Neuronal stem cell (in vitro differentiated cells): ENCODE data around the gene SLC6A17.
A peak's percentile ranks its signal among the peaks of the same experiment; 100 is the strongest.

ENCODE experiments used
- DNase-seq: peaks from one replicate; pipeline ENCODE4 v3.0.0-alpha.2; 2013; ENCODE audit warnings: low spot score
- H2AFZ ChIP-seq: one replicate; pipeline ENCODE4 v1.6.1; 2013; ENCODE audit warnings: mild to moderate bottlenecking, low read length, inconsistent platforms
- H2AK5ac ChIP-seq: 2 replicates; pipeline ENCODE4 v1.6.1; 2013; ENCODE audit warnings: low read depth, mild to moderate bottlenecking, inconsistent platforms, low read length, moderate library complexity, mixed read lengths
- H2BK120ac ChIP-seq: 2 replicates; pipeline ENCODE4 v1.6.1; 2013; ENCODE audit warnings: low read depth, mild to moderate bottlenecking, inconsistent platforms, low read length, moderate library complexity, mixed read lengths
- H2BK12ac ChIP-seq: one replicate; pipeline ENCODE4 v1.6.1; 2013; ENCODE audit warnings: low read length, inconsistent platforms
- H2BK15ac ChIP-seq: 2 replicates; pipeline ENCODE4 v1.6.1; 2013; ENCODE audit warnings: mild to moderate bottlenecking, low read length, inconsistent platforms, mixed read lengths
- H2BK5ac ChIP-seq: one replicate; pipeline ENCODE4 v1.6.1; 2013; ENCODE audit warnings: inconsistent platforms, mild to moderate bottlenecking, low read length, moderate library complexity
- H3K14ac ChIP-seq: one replicate; pipeline ENCODE4 v1.6.1; 2013; ENCODE audit warnings: low read length, inconsistent platforms
- H3K18ac ChIP-seq: 2 replicates; pipeline ENCODE4 v1.6.1; 2013; ENCODE audit warnings: low read length, inconsistent platforms
- H3K23ac ChIP-seq: 2 replicates; pipeline ENCODE4 v1.6.1; 2013; ENCODE audit warnings: low read depth, mild to moderate bottlenecking, mixed read lengths, low read length, inconsistent platforms; ENCODE audit not compliant: poor library complexity
- H3K27ac ChIP-seq: replicated peaks from 3 replicates; pipeline ENCODE4 v1.5.1; 2013; ENCODE audit warnings: low read length, inconsistent platforms
- H3K27me3 ChIP-seq, 3 experiments: 2 replicates each; pipeline ENCODE4 v1.6.1; 2013; ENCODE audit warnings: low read length in 3 of 3, mild to moderate bottlenecking in 2 of 3, inconsistent platforms in 1 of 3, low read depth in 1 of 3, mixed read lengths in 1 of 3, moderate library complexity in 1 of 3; ENCODE audit not compliant: control insufficient read depth in 3 of 3, insufficient read depth in 3 of 3
- H3K36me3 ChIP-seq, 2 donors: replicated peaks in 1 of 2; 2 replicates each; pipeline ENCODE4 v1.6.1; 2013; ENCODE audit warnings: low read length in 2 of 2; ENCODE audit not compliant: control insufficient read depth in 2 of 2, insufficient read depth in 2 of 2
- H3K4ac ChIP-seq: 2 replicates; pipeline ENCODE4 v1.6.1; 2013; ENCODE audit warnings: inconsistent platforms, mild to moderate bottlenecking, low read length, moderate library complexity
- H3K4me1 ChIP-seq, 2 donors: 1 replicate in 1 of 2; 2 replicates in 1 of 2; pipeline ENCODE4 v1.6.1; 2013; ENCODE audit warnings: low read length in 2 of 2, low read depth in 1 of 2; ENCODE audit not compliant: control insufficient read depth in 2 of 2, insufficient read depth in 1 of 2
- H3K4me2 ChIP-seq: one replicate; pipeline ENCODE4 v1.6.1; 2013; ENCODE audit warnings: mild to moderate bottlenecking, low read length, inconsistent platforms; ENCODE audit not compliant: insufficient read depth, poor library complexity, severe bottlenecking
- H3K4me3 ChIP-seq, 2 donors: 2 replicates each; pipeline ENCODE4 v1.5.1; 2013; ENCODE audit warnings: low read length in 2 of 2, mild to moderate bottlenecking in 2 of 2, inconsistent platforms in 1 of 2, moderate library complexity in 1 of 2
- H3K79me1 ChIP-seq: one replicate; pipeline ENCODE4 v1.6.1; 2013; ENCODE audit warnings: low read depth, mild to moderate bottlenecking, inconsistent platforms, low read length, moderate library complexity
- H3K9ac ChIP-seq: one replicate; pipeline ENCODE4 v1.6.1; 2013; ENCODE audit warnings: mild to moderate bottlenecking, low read depth, low read length, inconsistent platforms; ENCODE audit not compliant: poor library complexity
- H3K9me3 ChIP-seq, 2 donors: replicated peaks in 1 of 2; 2 replicates each; pipeline versions ENCODE3 to v1.6.1; 2013; ENCODE audit warnings: low read length in 2 of 2, mild to moderate bottlenecking in 2 of 2, inconsistent platforms in 1 of 2, low read depth in 1 of 2, mixed read lengths in 1 of 2, moderate library complexity in 1 of 2; ENCODE audit not compliant: control insufficient read depth in 2 of 2, insufficient read depth in 1 of 2
- H4K8ac ChIP-seq: one replicate; pipeline ENCODE4 v1.6.1; 2013; ENCODE audit warnings: low read depth, mild to moderate bottlenecking, inconsistent platforms, low read length, moderate library complexity
- H4K91ac ChIP-seq: one replicate; pipeline ENCODE4 v1.6.1; 2013; ENCODE audit warnings: low read length, low read depth, mild to moderate bottlenecking, inconsistent platforms; ENCODE audit not compliant: poor library complexity
- WGBS, 2 donors: extraction: QIAGEN DNeasy Blood & Tissue Kit; methylation state at CpG; one replicate each; pipeline ENCODE4 v1.1.7; 2013; ENCODE audit warnings: missing lambda C conversion rate in 2 of 2, mixed read lengths in 1 of 2; ENCODE audit not compliant: insufficient read length in 2 of 2, insufficient replicate concordance in 1 of 2; ENCODE audit errors: extremely low coverage in 2 of 2; 5-methylcytosine and 5-hydroxymethylcytosine counted together

The SLC6A17 gene

GRCh38 chr1:110224240-110224995 lies 74.1 kb downstream of the SLC6A17 start:
- Histone ChIP-seq H3K4me3 (no peak overlapping the region), H3K4me1 (peaks cover 0 to 3% of the 10 kb centered on the region in 2 donors), H4K8ac (no peak overlapping the region), H2BK120ac (no peak overlapping the region), H3K27ac (no peak overlapping the region), H3K4ac (no peak overlapping the region), H2BK5ac (no peak overlapping the region), H4K91ac (no peak overlapping the region), H3K9ac (no peak overlapping the region), H3K36me3 (no peaks in the 10 kb centered on the region), H3K14ac (no peak overlapping the region), H2BK15ac (no peak overlapping the region), H2AK5ac (no peak overlapping the region), H3K27me3 (peaks cover 0 to 5% (median 0%) of the 10 kb centered on the region in 3 experiments), H3K18ac (no peak overlapping the region), H2AFZ (no peak overlapping the region), H3K9me3 (peaks cover 0 to 2% of the 10 kb centered on the region in 2 donors), H3K4me2 (no peak overlapping the region), H3K23ac (no peak overlapping the region), H3K79me1 (no peaks in the 10 kb centered on the region), H2BK12ac (no peak overlapping the region)
- no CpG with 5 or more reads among the region's 8 CpGs for WGBS, 2 donors
- no peak for DNase-seq

- no peaks in the 10 kb centered on the region for H3K79me1 ChIP-seq
- no peak overlapping the region for H3K27ac ChIP-seq
- H3K4me1 ChIP-seq = peaks cover 0 to 3% of the 10 kb centered on the region in 2 donors
- H3K9ac ChIP-seq = no peak overlapping the region
- no peak overlapping the region for H2BK15ac ChIP-seq
- H4K91ac ChIP-seq = no peak overlapping the region
- no peak overlapping the region for H3K4me2 ChIP-seq
- no peak overlapping the region for H2AFZ ChIP-seq
- H3K9me3 ChIP-seq = peaks cover 0 to 2% of the 10 kb centered on the region in 2 donors
- peak overlapping the region; percentile 16 for H2AK5ac ChIP-seq
- no peaks in the 10 kb centered on the region for H3K36me3 ChIP-seq
- H3K14ac ChIP-seq = no peak overlapping the region
- H2BK120ac ChIP-seq = no peak overlapping the region
- no peak overlapping the region for H3K23ac ChIP-seq
- no peak for DNase-seq
- H3K4ac ChIP-seq = no peak overlapping the region
- no CpG with 5 or more reads among the region's 7 CpGs for WGBS, 2 donors
- no peak overlapping the region for H2BK12ac ChIP-seq
- H3K27me3 ChIP-seq = no peaks in the 10 kb centered on the region
- H4K8ac ChIP-seq = no peak overlapping the region
- no peak overlapping the region for H3K4me3 ChIP-seq
- no peak overlapping the region for H2BK5ac ChIP-seq
- H3K18ac ChIP-seq = no peak overlapping the region
These were observed 74.9 kb downstream of the SLC6A17 start for GRCh38 chr1:110225212-110225611.

- no peaks in the 10 kb centered on the region for H3K36me3 ChIP-seq
- peaks cover 0 to 3% of the 10 kb centered on the region in 2 donors for H3K4me1 ChIP-seq
- no CpG with 5 or more reads among the region's 18 CpGs for WGBS, 2 donors
These were observed 75.6 kb downstream of the SLC6A17 start for GRCh38 chr1:110225756-110226404.

GRCh38 chr1:110227774-110228173 lies 77.5 kb downstream of the SLC6A17 start:
- Histone ChIP-seq H2BK12ac (peak overlapping the region; percentile 63), H4K91ac (no peak overlapping the region), H3K4me3 (peak overlapping the region in 1 of 2 donors; percentile 27), H3K9ac (peak overlapping the region; percentile 27), H3K79me1 (no peaks in the 10 kb centered on the region), H3K36me3 (no peaks in the 10 kb centered on the region), H2BK5ac (no peak overlapping the region), H3K4me1 (peaks cover 0 to 3% of the 10 kb centered on the region in 2 donors), H2BK120ac (no peak overlapping the region), H3K23ac (peak overlapping the region; percentile 17), H3K27me3 (no peaks in the 10 kb centered on the region), H3K9me3 (peaks cover 7 to 9% of the 10 kb centered on the region in 2 donors), H2AFZ (no peak overlapping the region), H3K14ac (peak overlapping the region; percentile 49), H2BK15ac (peak overlapping the region; percentile 41), H3K4ac (no peak overlapping the region), H3K4me2 (no peak overlapping the region), H4K8ac (peak overlapping the region; percentile 43), H2AK5ac (peak overlapping the region; percentile 57), H3K27ac (no peak overlapping the region), H3K18ac (peak overlapping the region; percentile 52)
- DNase-seq = no peak
- WGBS, 2 donors = no CpG with 5 or more reads among the region's 12 CpGs

More at GRCh38 chr1:110225756-110226404, 75.6 kb downstream of the SLC6A17 start:
- Histone ChIP-seq H2BK5ac (no peak overlapping the region), H2BK12ac (no peak overlapping the region), H4K8ac (no peak overlapping the region), H2AK5ac (peak overlapping the region; percentile 16), H3K79me1 (no peaks in the 10 kb centered on the region), H3K9ac (no peak overlapping the region), H3K27me3 (no peaks in the 10 kb centered on the region), H3K23ac (peak overlapping the region; percentile 3), H3K18ac (no peak overlapping the region), H2BK120ac (no peak overlapping the region), H3K27ac (no peak overlapping the region), H3K4ac (no peak overlapping the region), H3K4me3 (no peak overlapping the region), H3K14ac (no peak overlapping the region), H3K4me2 (no peak overlapping the region), H3K9me3 (peaks cover 0 to 2% of the 10 kb centered on the region in 2 donors), H2BK15ac (no peak overlapping the region), H2AFZ (no peak overlapping the region), H4K91ac (no peak overlapping the region)
- DNase-seq = no peak
